Large intestine (tissue), 12 donors: ENCODE results near the gene EQTN. TPM values are rescaled to one million over a fixed set of nuclear protein-coding genes. Genes with fewer than 3 reads are reported as not detected.

Experiments
- DNase-seq, 2 donors: peaks; one replicate each; pipeline versions ENCODE4 v3.0.0 to v3.0.0-alpha.2; 2013
- H3K27ac ChIP-seq: one replicate; pipeline ENCODE4 v1.5.1; 2013; ENCODE audit warnings: low read length
- H3K27me3 ChIP-seq: 2 replicates; pipeline ENCODE4 v1.6.1; 2013; ENCODE audit warnings: low read length; ENCODE audit not compliant: control insufficient read depth, insufficient read depth
- H3K36me3 ChIP-seq: 2 replicates; pipeline ENCODE4 v1.6.1; 2013; ENCODE audit warnings: low read length; ENCODE audit not compliant: control insufficient read depth, insufficient read depth
- H3K4me1 ChIP-seq: one replicate; pipeline ENCODE4 v1.6.1; 2013; ENCODE audit warnings: low read length; ENCODE audit not compliant: control insufficient read depth, insufficient read depth
- H3K4me3 ChIP-seq: one replicate; pipeline ENCODE4 v1.5.1; 2013; ENCODE audit warnings: low read length
- H3K9me3 ChIP-seq: one replicate; pipeline ENCODE4 v1.6.1; 2013; ENCODE audit warnings: mild to moderate bottlenecking, low read depth, low read length, moderate library complexity; ENCODE audit not compliant: control insufficient read depth
- WGBS: methylation state at CpG from one replicate; pipeline ENCODE4 v1.1.5; 2013; ENCODE audit warnings: low lambda C conversion rate; ENCODE audit not compliant: insufficient coverage; 5-methylcytosine and 5-hydroxymethylcytosine counted together
- long read RNA-seq, 11 donors: transcript quantifications; one replicate each; lab custom pipeline, GENCODE V29; 2026
- polyA plus RNA-seq: library from polyadenylated mRNA; unstranded; fragments of 120-200 nt; gene quantifications from one replicate; pipeline ENCODE4 v1.2.1, GENCODE V29; 2013

EQTN gene
- 0.34 TPM for polyA plus RNA-seq
- long read RNA-seq, donor 1: 0 reads
- long read RNA-seq, donor 2: 0 reads
- long read RNA-seq, donor 3: 0 reads
- long read RNA-seq, donor 4: 0 reads
- long read RNA-seq, donor 5: 0 reads
- long read RNA-seq, donor 6: 0 reads
- long read RNA-seq, donor 7: 0 reads
- long read RNA-seq, donor 8: 0 reads
- long read RNA-seq, donor 9: 0 reads
- long read RNA-seq, donor 10: 0 reads
- long read RNA-seq, donor 11: 0 reads

DNA sequence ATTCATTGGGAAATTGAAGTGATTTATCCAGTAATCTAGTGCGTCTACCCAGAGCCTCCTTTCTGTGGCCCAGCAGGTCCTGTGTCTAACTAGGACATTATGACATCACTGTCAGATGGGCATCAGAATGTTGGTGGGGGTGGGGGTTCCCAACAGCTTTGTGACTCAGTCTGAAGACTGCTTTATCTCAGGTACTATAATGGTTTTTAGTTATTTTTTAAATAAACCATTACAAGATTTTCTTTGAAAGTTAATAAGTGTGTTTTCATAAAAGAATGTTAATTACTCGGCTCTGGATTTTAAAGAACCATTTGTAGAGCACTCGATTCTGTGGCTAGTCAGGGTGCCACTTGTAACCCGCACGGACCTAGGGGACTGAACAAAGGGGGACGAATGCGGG is at the start of gene EQTN:
TSS of gene EQTN (minus strand) at position 101 of the 400 bp plus-strand sequence. CDS start at position 6, 95 bp downstream.
- Histone ChIP-seq H3K4me1 (no peaks in the 10 kb centered on the region), H3K9me3 (no peaks in the 10 kb centered on the region), H3K27me3 (no peaks in the 10 kb centered on the region), H3K36me3 (no peaks in the 10 kb centered on the region), H3K27ac (no peak within 1 kb of the TSS), H3K4me3 (no peak within 1 kb of the TSS)
- DNase-seq: no peak
- WGBS: 90% methylated on average over 4 of the region's 7 CpGs

DNA sequence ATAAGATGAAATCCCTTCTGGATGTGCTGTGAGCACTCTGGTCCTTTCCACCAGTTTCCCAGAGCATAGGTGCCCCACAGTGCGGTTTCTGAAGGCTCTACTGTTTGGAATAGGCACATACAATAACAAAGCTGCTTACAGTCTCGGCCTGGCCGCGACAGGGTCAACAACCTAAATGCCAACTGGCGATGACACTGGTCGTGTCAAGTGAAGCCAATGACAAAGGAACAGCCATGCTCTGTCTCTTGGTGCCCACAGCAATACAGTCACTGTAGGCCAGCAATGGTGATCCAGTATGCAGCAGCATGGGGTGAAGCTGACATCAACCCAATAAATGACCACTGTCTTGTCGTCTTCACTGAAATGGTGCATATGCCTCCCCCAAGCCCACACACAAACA is 47.8 kb upstream of the EQTN start:
- Histone ChIP-seq H3K4me1 (no peaks in the 10 kb centered on the region), H3K36me3 (peaks cover 6% of the 10 kb centered on the region), H3K9me3 (peaks cover 7% of the 10 kb centered on the region), H3K27ac (no peak overlapping the region), H3K4me3 (no peak overlapping the region), H3K27me3 (no peaks in the 10 kb centered on the region)
- WGBS: no CpG with 5 or more reads among the region's 7 CpGs
- DNase-seq: no peak

- no peak overlapping the region for H3K27ac ChIP-seq
- peaks cover 15% of the 10 kb centered on the region for H3K36me3 ChIP-seq
- peaks cover 7% of the 10 kb centered on the region for H3K9me3 ChIP-seq
- DNase-seq: no peak
- H3K27me3 ChIP-seq: no peaks in the 10 kb centered on the region
- no peak overlapping the region for H3K4me3 ChIP-seq
- H3K4me1 ChIP-seq: peaks cover 16% of the 10 kb centered on the region
- WGBS: no CpG with 5 or more reads among the region's 9 CpGs
Measured at GRCh38 chr9:27341545-27342294, 44.8 kb upstream of the EQTN start.

DNA sequence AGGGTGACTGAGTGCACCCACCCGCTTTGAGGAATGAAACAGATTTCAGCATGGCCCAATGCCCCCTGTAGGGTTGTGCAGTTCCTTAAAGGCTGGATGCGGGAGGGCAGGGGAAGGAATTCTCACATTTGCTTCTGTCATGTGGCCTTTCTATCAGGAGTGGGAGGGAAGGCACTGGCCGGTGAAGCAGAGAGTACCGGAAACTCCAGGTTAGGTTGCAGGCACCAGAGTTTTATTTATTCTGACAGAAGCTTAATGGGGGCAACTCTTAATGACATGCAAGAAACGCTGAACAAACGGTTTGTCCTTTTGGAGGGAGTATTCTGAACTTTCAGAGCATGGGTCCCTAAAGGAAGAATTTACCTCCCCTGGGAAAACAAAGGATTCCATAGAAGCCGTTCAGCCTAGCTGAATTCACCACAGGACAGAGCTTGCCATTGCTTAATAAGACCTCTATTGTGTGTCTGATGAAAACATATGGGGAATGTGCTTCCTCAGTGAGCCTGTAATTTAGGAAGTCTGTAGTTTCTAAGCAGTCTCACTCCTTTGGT is 44.1 kb upstream of the EQTN start:
- no CpG with 5 or more reads among the region's 7 CpGs for WGBS
- DNase-seq: no peak

GRCh38 chr9:27340285-27340674 is 43.3 kb upstream of the EQTN start:
- Histone ChIP-seq H3K36me3 (peaks cover 12% of the 10 kb centered on the region), H3K27ac (no peak overlapping the region), H3K4me3 (no peak overlapping the region), H3K9me3 (peaks cover 7% of the 10 kb centered on the region), H3K27me3 (no peaks in the 10 kb centered on the region), H3K4me1 (peaks cover 16% of the 10 kb centered on the region)
- whole genome bisulfite sequencing: no CpG with 5 or more reads among the region's 5 CpGs
- DNase-seq: no peak

More for the DNA sequence above, 44.1 kb upstream of the EQTN start:
- Histone ChIP-seq H3K27ac (no peak overlapping the region), H3K4me3 (no peak overlapping the region), H3K4me1 (peaks cover 16% of the 10 kb centered on the region), H3K9me3 (peaks cover 7% of the 10 kb centered on the region), H3K27me3 (no peaks in the 10 kb centered on the region), H3K36me3 (peaks cover 13% of the 10 kb centered on the region)

DNA sequence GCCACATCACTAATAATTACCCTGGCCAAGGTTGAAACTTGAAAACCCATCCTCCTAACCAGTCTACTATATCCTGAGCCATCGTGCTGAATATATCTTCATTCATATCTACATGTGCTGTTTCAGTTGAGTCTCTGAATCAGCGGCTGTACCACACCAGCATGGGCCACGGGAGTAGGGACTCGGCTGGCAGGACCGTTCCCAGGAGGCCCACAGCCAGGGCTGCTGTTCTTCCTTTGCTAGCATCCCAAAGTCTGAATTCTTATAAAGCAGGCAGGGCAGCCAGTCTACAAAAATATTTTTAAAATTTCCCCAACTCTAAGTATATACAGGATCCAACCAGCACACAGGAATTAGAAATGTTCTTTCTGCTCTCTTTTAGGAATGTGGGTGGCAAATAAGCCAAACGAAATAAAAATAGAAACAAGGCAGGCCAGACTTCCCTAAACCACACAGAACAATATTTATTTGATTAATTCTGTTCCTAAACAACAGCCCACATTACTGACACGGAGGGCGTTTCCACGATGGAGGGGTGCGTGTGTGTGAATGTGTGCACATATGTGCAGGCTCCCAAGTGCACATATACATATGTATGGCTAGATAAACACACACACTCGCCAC is 42.8 kb upstream of the EQTN start:
- DNase-seq: no peak
- no peak overlapping the region for H3K4me3 ChIP-seq
- peaks cover 7% of the 10 kb centered on the region for H3K9me3 ChIP-seq
- H3K4me1 ChIP-seq: peaks cover 16% of the 10 kb centered on the region
- no peak overlapping the region for H3K27ac ChIP-seq
- H3K27me3 ChIP-seq: no peaks in the 10 kb centered on the region
- H3K36me3 ChIP-seq: peaks cover 12% of the 10 kb centered on the region
- WGBS: no CpG with 5 or more reads among the region's 11 CpGs

- Histone ChIP-seq H3K4me3 (no peak overlapping the region), H3K27me3 (no peaks in the 10 kb centered on the region), H3K36me3 (peaks cover 12% of the 10 kb centered on the region), H3K27ac (peak overlapping the region; percentile 62), H3K9me3 (peaks cover 7% of the 10 kb centered on the region), H3K4me1 (peaks cover 18% of the 10 kb centered on the region)
- no peak for DNase-seq
- WGBS: no CpG with 5 or more reads among the region's 9 CpGs
Measured at GRCh38 chr9:27338527-27338903, 41.6 kb upstream of the EQTN start.

DNA sequence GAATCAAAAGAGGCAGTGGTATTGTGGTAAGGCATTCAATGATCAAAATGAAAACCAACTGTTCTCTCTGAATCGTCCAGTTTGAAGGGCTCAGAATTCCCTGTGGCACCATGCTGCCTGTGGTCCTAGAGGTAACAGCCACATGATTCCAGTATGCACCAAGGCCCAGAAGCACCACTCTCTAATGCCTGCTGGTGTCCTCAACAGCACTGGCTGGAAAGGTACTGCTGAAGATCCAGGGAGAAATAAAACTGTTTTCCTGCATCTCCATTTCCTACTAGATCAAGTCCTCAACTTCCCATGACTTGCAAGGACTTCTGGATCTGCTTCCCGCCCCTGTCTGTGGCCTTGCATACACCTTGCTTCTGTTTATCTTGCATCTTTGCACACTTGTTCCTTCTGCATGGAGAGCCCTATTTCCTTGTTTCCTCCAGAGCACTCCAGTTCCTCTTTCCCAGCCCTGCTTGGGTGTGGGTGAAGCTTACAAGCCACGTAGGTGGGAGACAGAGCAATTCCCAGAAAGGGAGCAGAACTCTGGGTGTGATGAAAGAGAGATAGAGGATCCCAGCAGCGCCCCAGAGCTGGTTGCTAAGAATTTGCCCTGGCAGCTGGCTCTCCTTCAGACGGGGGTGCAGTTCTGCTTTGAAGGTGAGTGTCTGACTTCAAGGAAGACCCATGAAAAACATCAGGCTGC is 41.0 kb upstream of the EQTN start:
- Histone ChIP-seq H3K27me3 (no peaks in the 10 kb centered on the region), H3K27ac (peak overlapping the region; percentile 62), H3K4me1 (peaks cover 21% of the 10 kb centered on the region), H3K4me3 (no peak overlapping the region), H3K9me3 (peaks cover 7% of the 10 kb centered on the region), H3K36me3 (peaks cover 12% of the 10 kb centered on the region)
- WGBS: no CpG with 5 or more reads among the region's 5 CpGs
- DNase-seq: peak; percentile 26 to 68

- Histone ChIP-seq H3K27ac (peak overlapping the region; percentile 62), H3K36me3 (peaks cover 12% of the 10 kb centered on the region), H3K4me3 (no peak overlapping the region), H3K4me1 (peaks cover 21% of the 10 kb centered on the region), H3K9me3 (peaks cover 1% of the 10 kb centered on the region), H3K27me3 (no peaks in the 10 kb centered on the region)
- 100% methylated on average over 1 of the region's 3 CpGs for WGBS
- no peak for DNase-seq
Measured at GRCh38 chr9:27337236-27337635, 40.3 kb upstream of the EQTN start.

DNA sequence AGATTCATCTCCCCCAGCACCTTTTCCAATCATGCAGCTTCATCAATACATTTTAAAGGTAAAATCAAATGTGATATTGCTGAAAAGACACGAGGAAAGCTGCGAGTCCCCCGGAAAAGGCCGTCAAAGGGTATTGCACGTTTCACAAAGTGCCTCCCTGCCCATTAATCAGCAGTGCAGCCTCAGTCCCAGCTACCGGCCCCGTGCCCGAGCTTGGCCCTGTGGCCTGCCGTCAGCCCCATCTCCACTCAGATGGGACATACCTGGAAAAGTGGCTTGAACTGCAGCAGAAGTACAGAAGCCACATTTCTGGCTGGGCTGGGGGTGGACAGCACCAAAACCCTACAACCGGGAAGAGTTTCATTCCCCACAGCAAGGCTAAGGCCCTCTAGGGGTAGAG is 39.9 kb upstream of the EQTN start:
- H3K27ac ChIP-seq: no peak overlapping the region
- WGBS: no CpG with 5 or more reads among the region's 10 CpGs
- peaks cover 12% of the 10 kb centered on the region for H3K36me3 ChIP-seq
- H3K4me3 ChIP-seq: no peak overlapping the region
- H3K9me3 ChIP-seq: no peaks in the 10 kb centered on the region
- no peaks in the 10 kb centered on the region for H3K27me3 ChIP-seq
- no peak for DNase-seq
- H3K4me1 ChIP-seq: peaks cover 21% of the 10 kb centered on the region
